IMR-90 (cell line): ENCODE measurements around the gene PLXNA1. TPM values are rescaled to one million over a fixed set of nuclear protein-coding genes. Genes with fewer than 3 reads are reported as not detected.

Experiments
- ATAC-seq: fragments of 200-7000 bp; cut with Tn5 transposase; 2 replicates; pipeline ENCODE4 v1.9.1; 2020; ENCODE audit warnings: low read depth, mild to moderate bottlenecking, moderate library complexity
- BruUV-seq: library from RNA; stranded (reverse); fragments of 400-500 nt; replicated peaks from 2 replicates; lab custom pipeline; 2021; lab: Mats Ljungman, UMichigan
- CTCF ChIA-PET: fragments of 300-600 bp; formaldehyde crosslinking; extraction: SDS; loops from one replicate; lab custom pipeline; 2021; ENCODE audit warnings: antibody characterized with exemption; lab: Yijun Ruan, JAX
- POLR2A ChIA-PET: fragments of 300-600 bp; sonication (Branson Sonifier 250); formaldehyde crosslinking; loops from one replicate; lab custom pipeline; 2022; ENCODE audit warnings: antibody characterized with exemption; ENCODE audit not compliant: unreplicated experiment; lab: Charles Lee
- DNase-seq: peaks from one replicate; pipeline ENCODE4 v3.0.0; 2013
- H2AFZ ChIP-seq: replicated peaks from 2 replicates; pipeline ENCODE3; 2013; ENCODE audit warnings: low read length, mild to moderate bottlenecking; ENCODE audit not compliant: poor library complexity
- H2AK5ac ChIP-seq: 2 replicates; pipeline ENCODE4 v1.6.1; 2013; ENCODE audit warnings: low read depth, low read length, inconsistent platforms
- H2AK9ac ChIP-seq: replicated peaks from 2 replicates; pipeline ENCODE3; 2013; ENCODE audit warnings: mild to moderate bottlenecking, low read depth, low read length, moderate library complexity; ENCODE audit not compliant: poor library complexity
- H2BK120ac ChIP-seq: 2 replicates; pipeline ENCODE4 v1.6.1; 2013; ENCODE audit warnings: low read depth, low read length, inconsistent platforms
- H2BK15ac ChIP-seq: 3 replicates; pipeline ENCODE4 v1.6.1; 2013; ENCODE audit warnings: low read depth, low read length, inconsistent platforms
- H2BK20ac ChIP-seq: 2 replicates; pipeline ENCODE4 v1.6.1; 2013; ENCODE audit warnings: low read depth, mild to moderate bottlenecking, inconsistent platforms, low read length, moderate library complexity
- H2BK5ac ChIP-seq: 2 replicates; pipeline ENCODE4 v1.6.1; 2013; ENCODE audit warnings: mild to moderate bottlenecking, low read depth, low read length, inconsistent platforms; ENCODE audit not compliant: poor library complexity, severe bottlenecking
- H3K14ac ChIP-seq: replicated peaks from 2 replicates; pipeline ENCODE4 v1.6.1; 2013; ENCODE audit warnings: low read depth, low read length, inconsistent platforms
- H3K18ac ChIP-seq: 2 replicates; pipeline ENCODE4 v1.6.1; 2013; ENCODE audit warnings: low read depth, low read length, control low read depth
- H3K23ac ChIP-seq: 2 replicates; pipeline ENCODE4 v1.6.1; 2013; ENCODE audit warnings: low read depth, low read length, inconsistent platforms
- H3K27ac ChIP-seq: 2 replicates; pipeline ENCODE4 v1.5.1; 2013; ENCODE audit warnings: mild to moderate bottlenecking, control low read depth, low read length; ENCODE audit not compliant: insufficient read depth
- H3K27me3 ChIP-seq: 2 replicates; pipeline ENCODE4 v1.6.1; 2013; ENCODE audit warnings: low read length; ENCODE audit not compliant: control insufficient read depth, insufficient read depth
- H3K36me3 ChIP-seq: 2 replicates; pipeline ENCODE4 v1.6.1; 2013; ENCODE audit warnings: low read length, mixed read lengths; ENCODE audit not compliant: control insufficient read depth, insufficient read depth
- H3K4ac ChIP-seq: 2 replicates; pipeline ENCODE4 v1.6.1; 2013; ENCODE audit warnings: low read depth, low read length, inconsistent platforms
- H3K4me1 ChIP-seq: 2 replicates; pipeline ENCODE4 v1.6.1; 2013; ENCODE audit warnings: low read length, mixed read lengths; ENCODE audit not compliant: control insufficient read depth, insufficient read depth
- H3K4me2 ChIP-seq: 2 replicates; pipeline ENCODE4 v1.6.1; 2013; ENCODE audit warnings: low read depth, mild to moderate bottlenecking, control low read depth, low read length, moderate library complexity
- H3K4me3 ChIP-seq: 2 replicates; pipeline ENCODE4 v1.5.1; 2013; ENCODE audit warnings: low read depth, mild to moderate bottlenecking, control low read depth, low read length, moderate library complexity; ENCODE audit not compliant: insufficient read depth
- H3K56ac ChIP-seq: 2 replicates; pipeline ENCODE4 v1.6.1; 2013; ENCODE audit warnings: low read length, inconsistent platforms; ENCODE audit not compliant: insufficient read depth; ENCODE audit errors: extremely low read depth
- H3K79me1 ChIP-seq, 2 experiments: 2 replicates each; pipeline ENCODE4 v1.6.1; 2013; ENCODE audit warnings: low read length in 2 of 2, inconsistent platforms in 1 of 2, low read depth in 1 of 2
- H3K9ac ChIP-seq: 2 replicates; pipeline ENCODE4 v1.6.1; 2013; ENCODE audit warnings: low read depth, low read length, control low read depth
- H3K9me1 ChIP-seq: 2 replicates; pipeline ENCODE4 v1.6.1; 2013; ENCODE audit warnings: low read length, inconsistent platforms; ENCODE audit not compliant: insufficient read depth
- H3K9me3 ChIP-seq: 2 replicates; pipeline ENCODE4 v1.6.1; 2013; ENCODE audit warnings: low read length; ENCODE audit not compliant: control insufficient read depth, insufficient read depth
- H4K20me1 ChIP-seq: 2 replicates; pipeline ENCODE4 v1.6.1; 2013; ENCODE audit warnings: low read length, inconsistent platforms; ENCODE audit not compliant: insufficient read depth
- H4K5ac ChIP-seq: 2 replicates; pipeline ENCODE4 v1.6.1; 2013; ENCODE audit warnings: mild to moderate bottlenecking, low read depth, low read length, control low read depth
- H4K8ac ChIP-seq, 2 experiments: 2 replicates each; pipeline ENCODE4 v1.6.1; 2013; ENCODE audit warnings: low read depth in 2 of 2, low read length in 2 of 2, control low read depth in 1 of 2, inconsistent platforms in 1 of 2
- H4K91ac ChIP-seq: 2 replicates; pipeline ENCODE4 v1.6.1; 2013; ENCODE audit warnings: low read depth, low read length, inconsistent platforms; ENCODE audit not compliant: insufficient read depth
- BHLHE40 ChIP-seq: fragments of 150-350 bp; IDR thresholded peaks from 2 replicates; pipeline ENCODE4 v1.6.1; 2016; ENCODE audit warnings: mild to moderate bottlenecking, low read depth, low read length
- CTCF ChIP-seq: conservative IDR thresholded peaks from 2 replicates; pipeline ENCODE4 v1.5.1; 2012; ENCODE audit warnings: mild to moderate bottlenecking, low read depth, low read length, improper control_type of control experiment
- ELK1 ChIP-seq: fragments of 150-350 bp; IDR thresholded peaks from 2 replicates; pipeline ENCODE4 v1.6.1; 2016; ENCODE audit warnings: low read depth, mild to moderate bottlenecking, low read length, moderate library complexity, borderline replicate concordance
- FOS ChIP-seq: fragments of 150-350 bp; IDR thresholded peaks from 2 replicates; pipeline ENCODE4 v1.6.1; 2016; ENCODE audit warnings: low read depth, low read length
- MAFK ChIP-seq: IDR thresholded peaks from 2 replicates; pipeline ENCODE4 v1.6.1; 2012; ENCODE audit warnings: low read depth, low read length, improper control_type of control experiment
- MXI1 ChIP-seq: IDR thresholded peaks from 2 replicates; pipeline ENCODE4 v1.6.1; 2012; ENCODE audit warnings: low read depth, mild to moderate bottlenecking, low read length, moderate library complexity, borderline replicate concordance
- NFE2L2 ChIP-seq: fragments of 150-350 bp; IDR thresholded peaks from 2 replicates; pipeline ENCODE4 v1.6.1; 2016; ENCODE audit warnings: low read depth, mild to moderate bottlenecking, low read length
- POLR2A ChIP-seq: IDR thresholded peaks from 2 replicates; pipeline ENCODE4 v1.6.1; 2012; ENCODE audit warnings: mild to moderate bottlenecking, low read depth, low read length
- RAD21 ChIP-seq: IDR thresholded peaks from 2 replicates; pipeline ENCODE4 v1.6.1; 2012; ENCODE audit warnings: low read length, improper control_type of control experiment
- RFX5 ChIP-seq: IDR thresholded peaks from 2 replicates; pipeline ENCODE4 v1.8.0; 2012; ENCODE audit warnings: low read depth, mild to moderate bottlenecking, low read length, moderate library complexity
- WGBS, 2 experiments: methylation state at CpG; one replicate each; pipeline versions ENCODE4 v1.1.5 to v1.1.7; 2013; ENCODE audit warnings: missing lambda C conversion rate in 2 of 2; ENCODE audit not compliant: insufficient read length in 1 of 2; ENCODE audit errors: extremely low coverage in 2 of 2; 5-methylcytosine and 5-hydroxymethylcytosine counted together
- dilution Hi-C: fragments of 300-500 bp; cut with HindIII; formaldehyde crosslinking; loops from one replicate; pipeline ENCODE4 v1.14.3; 2018; ENCODE audit warnings: low sequenced_read_pairs; ENCODE audit not compliant: unreplicated experiment
- in situ Hi-C: fragments of 300-500 bp; cut with MboI; formaldehyde crosslinking; loops from 3 replicates; pipeline ENCODE4 v1.14.3; 2019; ENCODE audit warnings: low sequenced_read_pairs, inconsistent platforms, mixed read lengths
- intact Hi-C: fragments of 100-400 bp; cut with micrococcal nuclease; formaldehyde crosslinking; loops from 2 replicates; pipeline ENCODE4 v1.10.0; 2022
- polyA plus RNA-seq, 3 experiments: library from polyadenylated mRNA; depleted of rRNA; stranded (reverse); fragments of >200 nt; gene quantifications; 2 replicates each; pipeline ENCODE4 v1.2.3, GENCODE V29; 2012; ENCODE audit warnings: low replicate concordance in 1 of 3
- total RNA-seq: library from RNA; depleted of rRNA; stranded (reverse); fragments of >200 nt; gene quantifications from 2 replicates; pipeline ENCODE4 v1.2.3, GENCODE V29; 2012

Gene PLXNA1
- total and polyA plus RNA-seq, 2 of the 4 experiments (the other 2 are of a cell fraction) = 13.6 to 49.4 TPM

- 87% methylated on average over 11 of the region's 14 CpGs; no CpG with 5 or more reads in 1 of the 2 experiments for whole genome bisulfite sequencing, 2 experiments
These were observed 33.9 kb upstream of the PLXNA1 start for GRCh38 chr3:126948980-126949535.

More at GRCh38 chr3:126948980-126949535, 33.9 kb upstream of the PLXNA1 start:
- H4K8ac ChIP-seq = no peak overlapping the region
- H3K4me1 ChIP-seq = no peaks in the 10 kb centered on the region
- no peaks in the 10 kb centered on the region for H3K36me3 ChIP-seq
- intact Hi-C loops (no loop called here), dilution Hi-C loops (no loop called here), in situ Hi-C loops (no loop called here)
- H3K27ac ChIP-seq = no peak overlapping the region
- no TSS peak for BruUV-seq
- no peak overlapping the region for H3K56ac ChIP-seq
- no peaks in the 10 kb centered on the region for H3K79me1 ChIP-seq
- H2AK9ac ChIP-seq = no peak overlapping the region
- ChIA-PET POLR2A (no interaction called here), CTCF (no interaction called here)
- no peak overlapping the region for H3K4me3 ChIP-seq
- peaks cover 9% of the 10 kb centered on the region; the same call in 1 of the 2 replicates for H3K9me1 ChIP-seq
- TF ChIP-seq FOS (no peak), MXI1 (no peak), CTCF (no peak), NFE2L2 (no peak), BHLHE40 (no peak), POLR2A (no peak), MAFK (no peak), RAD21 (no peak), ELK1 (no peak), RFX5 (no peak)
- no peak overlapping the region for H2BK20ac ChIP-seq
- no peak overlapping the region for H3K4ac ChIP-seq
- H2AK5ac ChIP-seq = no peak overlapping the region
- no peak overlapping the region for H3K4me2 ChIP-seq
- ATAC-seq (no peak), DNase-seq (no peak)
- no peak overlapping the region for H4K5ac ChIP-seq
- H3K27me3 ChIP-seq = no peaks in the 10 kb centered on the region
- peak overlapping the region; percentile 10 for H2AFZ ChIP-seq
- H3K9me3 ChIP-seq = no peaks in the 10 kb centered on the region
- H4K20me1 ChIP-seq = no peaks in the 10 kb centered on the region
- no peak overlapping the region for H3K9ac ChIP-seq
- no peak overlapping the region for H3K23ac ChIP-seq
- no peak overlapping the region for H3K18ac ChIP-seq
- H4K91ac ChIP-seq = no peak overlapping the region
- H2BK5ac ChIP-seq = no peak overlapping the region
- no peak overlapping the region for H3K14ac ChIP-seq
- H2BK120ac ChIP-seq = no peak overlapping the region
- no peak overlapping the region for H2BK15ac ChIP-seq
